HEK293 (cell line): ENCODE data around the gene KHSRP.
A peak's percentile ranks its signal among the peaks of the same experiment; 100 is the strongest.

Source experiments
- BCL6B ChIP-seq: fragments of 450-650 bp; formaldehyde crosslinking; IDR thresholded peaks from 2 replicates; pipeline ENCODE4 v1.5.1; 2017; ENCODE audit warnings: missing biosample characterization, missing genetic modification characterization
- HOXA7 ChIP-seq: sonication (generic); formaldehyde crosslinking; IDR thresholded peaks from 2 replicates; pipeline ENCODE4 v1.8.1; 2022; ENCODE audit warnings: missing genetic modification reagents, borderline replicate concordance
- PRDM6 ChIP-seq: fragments of 450-650 bp; formaldehyde crosslinking; IDR thresholded peaks from 2 replicates; pipeline ENCODE4 v1.5.1; 2017; ENCODE audit warnings: missing biosample characterization, missing genetic modification characterization
- REST ChIP-seq: fragments of 450-650 bp; formaldehyde crosslinking; IDR thresholded peaks from 2 replicates; pipeline ENCODE4 v1.5.1; 2016; ENCODE audit warnings: missing biosample characterization, missing genetic modification characterization
- SCRT2 ChIP-seq: fragments of 450-650 bp; formaldehyde crosslinking; IDR thresholded peaks from 2 replicates; pipeline ENCODE4 v1.5.1; 2016; ENCODE audit warnings: missing biosample characterization, missing genetic modification characterization
- SP2 ChIP-seq: fragments of 450-650 bp; formaldehyde crosslinking; IDR thresholded peaks from 2 replicates; pipeline ENCODE4 v1.5.1; 2016; ENCODE audit warnings: missing biosample characterization, missing genetic modification characterization
- ZNF114 ChIP-seq: fragments of 450-650 bp; formaldehyde crosslinking; IDR thresholded peaks from 2 replicates; pipeline ENCODE4 v1.5.0; 2017; ENCODE audit warnings: missing biosample characterization, missing genetic modification characterization
- ZNF16 ChIP-seq: fragments of 450-650 bp; formaldehyde crosslinking; IDR thresholded peaks from 2 replicates; pipeline ENCODE4 v1.5.1; 2016; ENCODE audit warnings: low read depth, missing biosample characterization, missing genetic modification characterization
- ZNF202 ChIP-seq: fragments of 450-650 bp; formaldehyde crosslinking; IDR thresholded peaks from 2 replicates; pipeline ENCODE4 v1.5.1; 2016; ENCODE audit warnings: missing biosample characterization, missing genetic modification characterization, borderline replicate concordance
- ZNF214 ChIP-seq: fragments of 450-650 bp; formaldehyde crosslinking; IDR thresholded peaks from 2 replicates; pipeline ENCODE4 v1.5.1; 2017; ENCODE audit warnings: missing biosample characterization, mild to moderate bottlenecking, missing genetic modification characterization, borderline replicate concordance
- ZNF221 ChIP-seq: fragments of 450-650 bp; formaldehyde crosslinking; IDR thresholded peaks from 2 replicates; pipeline ENCODE4 v1.5.1; 2017; ENCODE audit warnings: missing biosample characterization, missing genetic modification characterization, borderline replicate concordance
- ZNF266 ChIP-seq: fragments of 450-650 bp; formaldehyde crosslinking; IDR thresholded peaks from 2 replicates; pipeline ENCODE4 v1.5.1; 2016; ENCODE audit warnings: missing biosample characterization, missing genetic modification characterization, low read depth
- ZNF362 ChIP-seq: fragments of 450-650 bp; formaldehyde crosslinking; IDR thresholded peaks from 2 replicates; pipeline ENCODE4 v1.5.1; 2016; ENCODE audit warnings: missing biosample characterization, missing genetic modification characterization
- ZNF391 ChIP-seq: fragments of 450-650 bp; formaldehyde crosslinking; IDR thresholded peaks from 2 replicates; pipeline ENCODE4 v1.5.1; 2016; ENCODE audit warnings: low read depth, missing biosample characterization, missing genetic modification characterization, borderline replicate concordance
- ZNF394 ChIP-seq: fragments of 450-650 bp; formaldehyde crosslinking; IDR thresholded peaks from 2 replicates; pipeline ENCODE4 v1.5.1; 2016; ENCODE audit warnings: missing biosample characterization, missing genetic modification characterization, mild to moderate bottlenecking, moderate library complexity, borderline replicate concordance
- ZNF473 ChIP-seq: fragments of 450-650 bp; formaldehyde crosslinking; IDR thresholded peaks from 2 replicates; pipeline ENCODE4 v1.5.1; 2017; ENCODE audit warnings: missing biosample characterization, missing genetic modification characterization
- ZNF610 ChIP-seq: fragments of 450-650 bp; formaldehyde crosslinking; IDR thresholded peaks from 2 replicates; pipeline ENCODE4 v1.5.1; 2016; ENCODE audit warnings: missing biosample characterization, missing genetic modification characterization, borderline replicate concordance
- ZNF623 ChIP-seq: fragments of 450-650 bp; formaldehyde crosslinking; IDR thresholded peaks from 2 replicates; pipeline ENCODE4 v1.5.1; 2016; ENCODE audit warnings: missing biosample characterization, missing genetic modification characterization
- ZNF624 ChIP-seq: fragments of 450-650 bp; formaldehyde crosslinking; IDR thresholded peaks from 2 replicates; pipeline ENCODE4 v1.5.1; 2017; ENCODE audit warnings: missing biosample characterization, missing genetic modification characterization
- ZNF626 ChIP-seq: fragments of 450-650 bp; sonication (Bioruptor Pico); formaldehyde crosslinking; IDR thresholded peaks from 2 replicates; pipeline ENCODE4 v1.5.1; 2018; ENCODE audit warnings: missing biosample characterization, missing genetic modification characterization, inconsistent platforms
- ZNF660 ChIP-seq: fragments of 450-650 bp; IDR thresholded peaks from 2 replicates; pipeline ENCODE4 v1.5.1; 2018; ENCODE audit warnings: missing biosample characterization, mild to moderate bottlenecking, missing genetic modification characterization
- ZNF664 ChIP-seq: fragments of 450-650 bp; formaldehyde crosslinking; IDR thresholded peaks from 2 replicates; pipeline ENCODE4 v1.5.1; 2016; ENCODE audit warnings: missing biosample characterization, missing genetic modification characterization
- ZNF747 ChIP-seq: fragments of 450-650 bp; formaldehyde crosslinking; IDR thresholded peaks from 2 replicates; pipeline ENCODE4 v1.5.1; 2016; ENCODE audit warnings: missing biosample characterization, missing genetic modification characterization
- ZNF792 ChIP-seq: fragments of 450-650 bp; formaldehyde crosslinking; IDR thresholded peaks from 2 replicates; pipeline ENCODE4 v1.5.1; 2016; ENCODE audit warnings: missing biosample characterization, missing genetic modification characterization
- ZSCAN18 ChIP-seq: fragments of 450-650 bp; formaldehyde crosslinking; IDR thresholded peaks from 2 replicates; pipeline ENCODE4 v1.5.1; 2016; ENCODE audit warnings: missing biosample characterization, missing genetic modification characterization
- TF ChIP-seq, protein P1 (sequence below): fragments of 450-650 bp; formaldehyde crosslinking; IDR thresholded peaks from 2 replicates; pipeline ENCODE4 v1.5.1; 2016; ENCODE audit warnings: missing biosample characterization, missing genetic modification characterization
- TF ChIP-seq, protein P2 (sequence below): fragments of 450-650 bp; formaldehyde crosslinking; IDR thresholded peaks from 2 replicates; pipeline ENCODE4 v1.5.1; 2016; ENCODE audit warnings: missing biosample characterization, missing genetic modification characterization, borderline replicate concordance

Gene KHSRP

DNA sequence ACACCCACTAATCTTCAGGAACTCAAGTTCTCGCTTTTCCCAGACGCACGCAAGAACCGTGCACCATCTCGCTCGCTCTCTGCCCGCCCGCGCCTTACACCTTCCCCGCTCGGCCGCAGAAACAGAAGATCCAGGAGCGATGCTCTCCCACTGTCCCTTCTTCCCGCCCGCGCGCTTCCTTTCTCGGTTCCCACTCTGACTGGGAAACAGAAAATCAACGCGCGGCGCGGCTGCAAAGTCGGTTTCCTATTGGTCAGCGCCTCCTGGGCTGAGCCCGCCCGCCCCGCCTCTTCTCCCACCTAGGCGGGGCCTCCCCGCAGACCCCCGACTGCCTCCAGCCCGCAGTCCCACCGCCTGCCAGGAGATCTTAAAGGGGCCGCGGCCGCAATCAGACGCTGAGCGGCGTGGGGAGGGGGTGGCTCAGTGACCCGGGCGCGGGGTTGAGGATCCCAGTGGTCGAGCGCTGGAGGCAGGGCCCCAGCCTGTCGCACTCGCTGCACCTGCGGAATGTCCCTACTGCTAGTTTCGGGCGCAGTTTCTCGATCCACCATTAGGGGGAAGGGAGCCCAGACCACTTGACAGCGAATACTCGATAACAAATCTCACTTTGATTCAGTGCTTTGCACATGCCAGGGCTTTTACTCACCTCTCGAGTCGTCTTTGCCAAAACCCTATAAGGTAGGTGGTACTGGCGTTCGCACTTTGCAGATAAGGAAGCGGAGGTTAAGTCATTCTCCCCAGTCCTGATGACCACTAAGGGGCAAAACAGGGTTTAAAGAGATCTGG is 35.7 kb upstream of the KHSRP start (continued):
- no peak for TF ChIP-seq ZNF626 (tag by site-specific recombination)
- TF ChIP-seq ZNF202 (tag by site-specific recombination) = no peak
- TF ChIP-seq SP2 (tag by site-specific recombination) = peak; percentile 91
- no peak for TF ChIP-seq ZNF214 (tag by site-specific recombination)
- peak; percentile 56; the same call in 1 of the 2 replicates for TF ChIP-seq ZNF660 (tag by site-specific recombination)
- no peak for TF ChIP-seq ZNF114
- TF ChIP-seq, protein P1, sequence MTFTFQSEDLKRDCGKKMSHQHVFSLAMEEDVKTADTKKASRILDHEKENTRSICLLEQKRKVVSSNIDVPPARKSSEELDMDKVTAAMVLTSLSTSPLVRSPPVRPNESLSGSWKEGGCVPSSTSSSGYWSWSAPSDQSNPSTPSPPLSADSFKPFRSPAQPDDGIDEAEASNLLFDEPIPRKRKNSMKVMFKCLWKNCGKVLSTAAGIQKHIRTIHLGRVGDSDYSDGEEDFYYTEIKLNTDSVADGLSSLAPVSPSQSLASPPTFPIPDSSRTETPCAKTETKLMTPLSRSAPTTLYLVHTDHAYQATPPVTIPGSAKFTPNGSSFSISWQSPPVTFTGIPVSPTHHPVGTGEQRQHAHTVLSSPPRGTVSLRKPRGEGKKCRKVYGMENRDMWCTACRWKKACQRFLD (tag by site-specific recombination) = no peak
- TF ChIP-seq ZNF394 (tag by site-specific recombination) = peak; percentile 76; the same call in 1 of the 2 replicates
- TF ChIP-seq ZNF623 = no peak; the same call in 1 of the 2 replicates
- TF ChIP-seq SCRT2 (tag by site-specific recombination) = peak; percentile 99
- TF ChIP-seq ZNF362 = no peak
- TF ChIP-seq ZNF473 (tag by site-specific recombination) = peak; percentile 10; the same call in 1 of the 2 replicates
- peak; percentile 78 for TF ChIP-seq ZSCAN18 (tag by site-specific recombination)
- no peak for TF ChIP-seq BCL6B (tag by site-specific recombination)
- TF ChIP-seq ZNF266 (tag by site-specific recombination) = no peak
- peak; percentile 28; the same call in 1 of the 2 replicates for TF ChIP-seq PRDM6 (tag by site-specific recombination)
- no peak for TF ChIP-seq ZNF16 (tag by site-specific recombination)
- TF ChIP-seq HOXA7 (CRISPR knock-in tag) = no peak
- TF ChIP-seq, protein P2, sequence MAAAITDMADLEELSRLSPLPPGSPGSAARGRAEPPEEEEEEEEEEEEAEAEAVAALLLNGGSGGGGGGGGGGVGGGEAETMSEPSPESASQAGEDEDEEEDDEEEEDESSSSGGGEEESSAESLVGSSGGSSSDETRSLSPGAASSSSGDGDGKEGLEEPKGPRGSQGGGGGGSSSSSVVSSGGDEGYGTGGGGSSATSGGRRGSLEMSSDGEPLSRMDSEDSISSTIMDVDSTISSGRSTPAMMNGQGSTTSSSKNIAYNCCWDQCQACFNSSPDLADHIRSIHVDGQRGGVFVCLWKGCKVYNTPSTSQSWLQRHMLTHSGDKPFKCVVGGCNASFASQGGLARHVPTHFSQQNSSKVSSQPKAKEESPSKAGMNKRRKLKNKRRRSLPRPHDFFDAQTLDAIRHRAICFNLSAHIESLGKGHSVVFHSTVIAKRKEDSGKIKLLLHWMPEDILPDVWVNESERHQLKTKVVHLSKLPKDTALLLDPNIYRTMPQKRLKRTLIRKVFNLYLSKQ (tag by site-specific recombination) = no peak
- no peak for TF ChIP-seq ZNF624 (tag by site-specific recombination)
- no peak; the same call in 1 of the 2 replicates for TF ChIP-seq ZNF610 (tag by site-specific recombination)
- TF ChIP-seq ZNF391 (tag by site-specific recombination) = peak; percentile 93; the same call in 1 of the 2 replicates
- no peak for TF ChIP-seq ZNF747 (tag by site-specific recombination)
- TF ChIP-seq ZNF221 = no peak
- TF ChIP-seq ZNF792 (tag by site-specific recombination) = peak; percentile 38; the same call in 1 of the 2 replicates
- peak; percentile 41; the same call in 1 of the 2 replicates for TF ChIP-seq REST (tag by site-specific recombination)
- 0 out of 2 replicates have a peak, but pooled peaks have one; percentile 11 for TF ChIP-seq ZNF664
